Mesodermal cell (in vitro differentiated cells): Measurements from ENCODE around the gene NDUFAF3.

ENCODE experiments used
- H3K27ac ChIP-seq: 2 replicates; pipeline ENCODE4 v1.7.0; 2013; ENCODE audit warnings: mild to moderate bottlenecking, low read depth, low read length, moderate library complexity; ENCODE audit not compliant: severe bottlenecking
- H3K36me3 ChIP-seq: 2 replicates; pipeline ENCODE4 v1.7.1; 2013; ENCODE audit warnings: mild to moderate bottlenecking, low read length, moderate library complexity; ENCODE audit not compliant: control insufficient read depth, insufficient read depth
- H3K4me1 ChIP-seq: one replicate; pipeline ENCODE4 v1.7.1; 2013; ENCODE audit warnings: mild to moderate bottlenecking, low read length; ENCODE audit not compliant: insufficient read depth, control insufficient read depth, poor library complexity, severe bottlenecking
- H3K4me3 ChIP-seq: 2 replicates; pipeline ENCODE4 v1.7.0; 2013; ENCODE audit warnings: low read length, control low read depth, mild to moderate bottlenecking; ENCODE audit not compliant: insufficient read depth, poor library complexity, severe bottlenecking; ENCODE audit errors: extremely low read depth
- H3K9me3 ChIP-seq: 2 replicates; pipeline ENCODE4 v1.7.1; 2013; ENCODE audit warnings: mild to moderate bottlenecking, low read length, moderate library complexity; ENCODE audit not compliant: control insufficient read depth
- WGBS, 2 experiments: methylation state at CpG; one replicate each; pipeline ENCODE4 v1.1.5; 2013; ENCODE audit warnings: missing lambda C conversion rate in 2 of 2; ENCODE audit not compliant: insufficient coverage in 2 of 2; 5-methylcytosine and 5-hydroxymethylcytosine counted together

Gene NDUFAF3

GRCh38 chr3:49013113-49013737 lies 8.7 kb upstream of the NDUFAF3 start:
- Histone ChIP-seq H3K4me3 (no peak overlapping the region), H3K27ac (no peak overlapping the region), H3K4me1 (peaks cover 8% of the 10 kb centered on the region), H3K9me3 (no peaks in the 10 kb centered on the region), H3K36me3 (peaks cover 74% of the 10 kb centered on the region)
- 94 to 98% methylated on average over 18 of the region's 19 CpGs for WGBS, 2 experiments

- H3K27ac ChIP-seq, result no peak overlapping the region
- no peaks in the 10 kb centered on the region for H3K9me3 ChIP-seq
- peaks cover 74% of the 10 kb centered on the region for H3K36me3 ChIP-seq
- H3K4me1 ChIP-seq, result peaks cover 4% of the 10 kb centered on the region
- H3K4me3 ChIP-seq, result no peak overlapping the region
- 87 to 93% methylated on average over 20 to 22 of the region's 24 CpGs for WGBS, 2 experiments
These were observed 7.9 kb upstream of the NDUFAF3 start for GRCh38 chr3:49013738-49014660.

DNA sequence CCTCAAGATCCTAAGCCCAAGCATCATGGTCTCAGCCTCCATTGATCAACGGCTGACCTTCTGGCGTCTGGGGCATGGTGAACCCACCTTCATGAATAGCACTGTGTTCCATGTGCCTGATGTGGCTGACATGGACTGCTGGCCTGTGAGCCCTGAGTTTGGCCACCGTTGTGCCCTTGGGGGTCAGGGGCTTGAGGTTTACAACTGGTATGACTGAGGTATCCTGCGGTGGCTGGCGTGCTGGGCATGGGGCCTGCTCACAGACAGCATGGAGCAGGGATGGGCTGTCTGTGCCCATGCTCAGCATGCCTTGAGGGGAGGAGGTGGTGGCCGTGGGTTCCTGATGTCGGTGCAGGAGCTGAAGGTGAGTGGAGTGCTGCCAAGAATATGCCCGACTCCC lies 6.8 kb upstream of the NDUFAF3 start:
- Histone ChIP-seq H3K27ac (no peak overlapping the region), H3K9me3 (no peaks in the 10 kb centered on the region), H3K4me3 (no peak overlapping the region), H3K4me1 (peaks cover 8% of the 10 kb centered on the region), H3K36me3 (peaks cover 63% of the 10 kb centered on the region)
- 95% methylated on average over 4 to 7 of the region's 8 CpGs for WGBS, 2 experiments

- 92 to 97% methylated on average over 3 to 5 of the region's 6 CpGs for WGBS, 2 experiments
- H3K36me3 ChIP-seq, result peaks cover 61% of the 10 kb centered on the region
- no peak overlapping the region for H3K4me3 ChIP-seq
- H3K27ac ChIP-seq, result no peak overlapping the region
- no peaks in the 10 kb centered on the region for H3K9me3 ChIP-seq
- H3K4me1 ChIP-seq, result peaks cover 10% of the 10 kb centered on the region
These were observed 6.2 kb upstream of the NDUFAF3 start for GRCh38 chr3:49015765-49016164.

DNA sequence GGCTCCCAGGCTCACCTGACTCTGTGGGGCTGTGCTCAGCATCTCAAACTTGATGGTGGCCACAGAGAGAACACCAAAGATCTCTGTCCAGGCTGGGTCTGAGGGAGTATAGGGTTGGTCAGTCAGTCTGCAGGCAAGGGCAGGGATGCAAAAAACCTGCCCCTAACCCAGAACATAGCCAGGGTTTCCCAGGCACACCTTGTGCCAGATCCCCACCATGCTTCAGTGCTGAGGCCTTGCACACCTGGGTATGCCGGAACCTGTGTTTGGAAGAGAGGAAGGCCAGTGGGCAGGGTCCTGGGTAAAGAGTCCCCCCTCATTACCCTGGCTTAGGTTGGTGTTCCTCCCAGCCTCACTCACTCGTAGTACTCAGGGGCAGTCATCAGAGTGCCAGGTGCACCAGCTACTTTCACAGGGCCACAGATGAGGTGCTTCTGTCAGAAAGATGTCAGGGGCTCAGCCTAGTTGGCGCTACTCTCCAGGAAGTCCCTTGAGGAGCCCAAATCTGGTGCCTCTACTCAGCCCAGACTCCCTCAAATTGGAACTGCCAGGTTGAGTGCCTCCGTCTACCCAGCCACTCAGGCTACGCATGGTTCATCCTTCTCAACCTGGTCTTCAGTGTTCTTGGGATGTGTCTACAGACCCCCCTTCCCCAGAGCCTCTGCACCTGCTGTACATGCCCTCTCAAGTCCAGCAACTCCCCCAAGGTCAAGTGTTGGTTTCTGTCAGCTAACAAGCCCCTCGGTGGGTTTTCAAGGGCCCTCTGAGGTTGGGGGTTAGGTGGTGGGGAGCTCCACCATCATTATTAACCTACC lies 5.3 kb upstream of the NDUFAF3 start:
- Histone ChIP-seq H3K4me1 (peaks cover 10% of the 10 kb centered on the region), H3K4me3 (no peak overlapping the region), H3K27ac (no peak overlapping the region), H3K36me3 (peaks cover 54% of the 10 kb centered on the region), H3K9me3 (no peaks in the 10 kb centered on the region)
- 90 to 98% methylated on average over 4 of the region's 6 CpGs for WGBS, 2 experiments

GRCh38 chr3:49017229-49017970 lies 4.5 kb upstream of the NDUFAF3 start:
- Histone ChIP-seq H3K4me3 (peak overlapping the region; percentile 76), H3K36me3 (peaks cover 46% of the 10 kb centered on the region)

DNA sequence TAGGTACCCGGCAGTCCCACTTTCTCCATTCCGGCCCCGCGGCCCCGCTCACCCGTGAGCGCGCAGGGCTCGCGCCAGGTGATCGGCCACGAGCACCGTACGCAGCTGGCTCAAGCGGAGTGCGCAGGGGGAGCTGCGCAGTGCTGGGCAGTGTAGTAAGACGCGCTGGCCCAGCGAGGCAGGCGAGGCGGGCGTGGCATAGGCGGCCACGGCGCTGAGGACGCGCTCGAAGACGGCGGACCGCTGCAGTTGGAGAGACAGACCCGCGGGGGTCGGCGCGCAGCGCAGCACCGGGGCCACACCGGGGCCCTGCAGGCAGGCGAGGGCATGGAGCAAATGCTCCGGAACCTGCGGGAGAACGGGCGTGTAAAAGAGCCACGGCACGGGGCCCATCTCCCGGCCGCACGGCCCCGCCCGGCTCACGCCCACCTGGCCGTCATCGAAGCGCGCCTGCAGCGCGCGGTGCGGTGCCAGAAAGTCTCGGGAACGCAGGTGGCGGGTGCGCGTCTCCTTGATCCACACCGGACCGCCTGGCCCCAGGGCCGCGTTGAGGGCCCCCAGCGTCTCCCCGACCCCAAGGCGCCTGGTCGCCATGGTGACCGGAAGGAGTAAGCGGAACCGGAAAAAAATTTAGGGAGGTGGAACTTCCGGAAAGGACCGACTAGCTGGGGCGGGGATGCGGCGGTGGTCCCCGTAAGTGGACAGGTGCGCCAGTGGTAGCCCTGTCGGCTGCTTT lies 3.8 kb upstream of the NDUFAF3 start, which contains the start of gene DALRD3:
TSS of gene DALRD3 (minus strand) at position 610 of the 736 bp plus-strand sequence. CDS start at position 594, 16 bp downstream.
- peaks cover 10% of the 10 kb centered on the region for H3K4me1 ChIP-seq
- peak within 1 kb of the TSS; percentile 6 for H3K27ac ChIP-seq
- H3K4me3 ChIP-seq, result peak within 1 kb of the TSS; percentile 76
- H3K9me3 ChIP-seq, result no peaks in the 10 kb centered on the region
- H3K36me3 ChIP-seq, result peaks cover 46% of the 10 kb centered on the region
- 1% methylated on average over 79 to 82 of the region's 85 CpGs for WGBS, 2 experiments

More at GRCh38 chr3:49017229-49017970, 4.5 kb upstream of the NDUFAF3 start:
- Histone ChIP-seq H3K4me1 (peaks cover 10% of the 10 kb centered on the region), H3K9me3 (no peaks in the 10 kb centered on the region), H3K27ac (no peak overlapping the region)
- WGBS, 2 experiments, result 25 to 26% methylated on average over 8 to 23 of the region's 23 CpGs

GRCh38 chr3:49018707-49019006 lies 3.3 kb upstream of the NDUFAF3 start:
- 8 to 9% methylated on average over 13 to 15 of the region's 18 CpGs for WGBS, 2 experiments
- no peak overlapping the region for H3K27ac ChIP-seq
- H3K36me3 ChIP-seq, result peaks cover 46% of the 10 kb centered on the region
- H3K4me3 ChIP-seq, result peak overlapping the region; percentile 76
- H3K4me1 ChIP-seq, result peaks cover 10% of the 10 kb centered on the region
- H3K9me3 ChIP-seq, result no peaks in the 10 kb centered on the region

DNA sequence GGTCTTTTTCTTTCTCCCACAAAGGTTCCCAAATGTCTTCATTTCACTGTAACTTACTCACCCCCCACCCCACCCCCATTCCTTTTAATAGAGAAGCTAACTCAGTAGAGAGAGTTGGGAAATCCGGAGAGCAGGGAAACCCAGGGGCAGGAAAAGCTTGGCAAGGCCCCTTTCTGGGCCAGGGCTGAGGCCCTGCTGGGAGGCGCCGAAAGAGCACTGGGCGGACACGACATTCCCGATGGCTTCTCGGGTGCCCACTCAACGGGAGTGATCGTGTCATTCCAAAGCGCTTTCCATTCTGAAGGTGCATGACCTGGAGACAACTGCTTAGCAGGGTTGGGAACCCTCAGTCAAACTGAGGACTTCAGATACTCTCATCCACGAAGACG lies 2.0 kb upstream of the NDUFAF3 start:
- no peaks in the 10 kb centered on the region for H3K9me3 ChIP-seq
- H3K4me3 ChIP-seq, result peak overlapping the region; percentile 93
- no peak overlapping the region for H3K27ac ChIP-seq
- WGBS, 2 experiments, result 73 to 76% methylated on average over 12 of the region's 12 CpGs
- H3K4me1 ChIP-seq, result peaks cover 10% of the 10 kb centered on the region
- peaks cover 46% of the 10 kb centered on the region for H3K36me3 ChIP-seq
